UCSD-AML1 (cell line): ENCODE data around the gene HOXB4.

Experiments
- DNase-seq: peaks from one replicate; lab custom pipeline; 2025; ENCODE audit not compliant: unreplicated experiment; lab: John Stamatoyannopoulos, UW

Gene HOXB4

GRCh38 chr17:48615047-48615962 is 37.2 kb upstream of the HOXB4 start, which contains the start of gene HOXB8:
Gene HOXB8 (minus strand): TSS chr17:48615292. CDS start chr17:48614704, 588 bp downstream.
- no peak for DNase-seq

GRCh38 chr17:48613862-48614694 is 35.9 kb upstream of the HOXB4 start:
- no peak for DNase-seq

- DNase-seq: peak; percentile 25
Measured at GRCh38 chr17:48612854-48613691, 34.9 kb upstream of the HOXB4 start.

- DNase-seq: no peak
Measured at GRCh38 chr17:48612456-48612853, 34.3 kb upstream of the HOXB4 start.

GRCh38 chr17:48611681-48612455 is 33.7 kb upstream of the HOXB4 start:
- no peak for DNase-seq

- DNase-seq: no peak
Measured at GRCh38 chr17:48611213-48611612, 33.1 kb upstream of the HOXB4 start.

GRCh38 chr17:48610282-48611211 is 32.4 kb upstream of the HOXB4 start, which contains the start of gene HOXB7:
Gene HOXB7 (minus strand): TSS chr17:48611017. CDS start chr17:48610918, 99 bp downstream.
- DNase-seq: no peak

GRCh38 chr17:48609759-48610281 is 31.7 kb upstream of the HOXB4 start:
- DNase-seq: no peak

GRCh38 chr17:48609033-48609432 is 30.9 kb upstream of the HOXB4 start:
- no peak for DNase-seq

- DNase-seq: no peak
Measured at GRCh38 chr17:48608494-48608834, 30.3 kb upstream of the HOXB4 start.

GRCh38 chr17:48606892-48607614 is 28.9 kb upstream of the HOXB4 start:
- no peak for DNase-seq

GRCh38 chr17:48605991-48606891 is 28.1 kb upstream of the HOXB4 start:
- no peak for DNase-seq

GRCh38 chr17:48605409-48605919 is 27.3 kb upstream of the HOXB4 start:
- no peak for DNase-seq

GRCh38 chr17:48604770-48605329 is 26.7 kb upstream of the HOXB4 start, which contains the start of gene HOXB6:
Gene HOXB6 (minus strand): TSS chr17:48604986. CDS start chr17:48598150, 6,836 bp downstream.
- DNase-seq: no peak

GRCh38 chr17:48603959-48604769 is 26.0 kb upstream of the HOXB4 start:
- DNase-seq: no peak
